Measurements from ENCODE around the gene CAP2. TPM values are rescaled to one million over a fixed set of nuclear protein-coding genes. Genes with fewer than 3 reads are reported as not detected.

CAP2 gene
- total RNA-seq, 1 experiment from 2014 or later, result 37.0 TPM

DNA sequence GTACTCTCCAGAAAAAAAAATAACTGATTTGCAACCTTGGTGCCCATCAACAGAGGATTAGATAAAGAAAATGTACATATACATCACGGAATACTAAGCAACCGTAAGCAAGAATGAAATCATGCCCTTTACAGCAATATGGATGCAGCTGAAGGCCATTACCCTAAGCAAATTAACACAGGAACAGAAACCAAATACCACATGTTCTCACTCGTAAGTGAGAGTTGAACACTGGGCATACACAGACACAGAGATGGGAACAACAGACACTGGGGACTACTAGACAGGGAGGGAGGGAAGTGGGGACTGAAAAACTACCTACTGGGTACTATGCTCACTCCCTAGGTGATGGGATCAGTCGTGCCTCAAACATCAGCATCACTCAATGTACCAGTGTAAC is 32.8 kb upstream of the CAP2 start:
- no peak overlapping the region for H3K27ac ChIP-seq (ENCODE audit: low read length)
- H3K9me3 ChIP-seq (ENCODE audit: control insufficient read depth, insufficient read depth, low read depth, low read length), result no peaks in the 10 kb centered on the region
- H3K36me3 ChIP-seq (ENCODE audit: control insufficient read depth, insufficient read depth, low read length), result no peaks in the 10 kb centered on the region
- ATAC-seq (no peak), DNase-seq (ENCODE audit: low read depth, low spot score) (no peak)
- no peak for TF ChIP-seq POLR2AphosphoS5 (IDR thresholded peaks at IDR 0.05; ENCODE audit: low read depth, low read length)
- no peak for TF ChIP-seq TCF7L2 (IDR thresholded peaks at IDR 0.05; ENCODE audit: low read depth, low read length)
- TF ChIP-seq, protein P1, sequence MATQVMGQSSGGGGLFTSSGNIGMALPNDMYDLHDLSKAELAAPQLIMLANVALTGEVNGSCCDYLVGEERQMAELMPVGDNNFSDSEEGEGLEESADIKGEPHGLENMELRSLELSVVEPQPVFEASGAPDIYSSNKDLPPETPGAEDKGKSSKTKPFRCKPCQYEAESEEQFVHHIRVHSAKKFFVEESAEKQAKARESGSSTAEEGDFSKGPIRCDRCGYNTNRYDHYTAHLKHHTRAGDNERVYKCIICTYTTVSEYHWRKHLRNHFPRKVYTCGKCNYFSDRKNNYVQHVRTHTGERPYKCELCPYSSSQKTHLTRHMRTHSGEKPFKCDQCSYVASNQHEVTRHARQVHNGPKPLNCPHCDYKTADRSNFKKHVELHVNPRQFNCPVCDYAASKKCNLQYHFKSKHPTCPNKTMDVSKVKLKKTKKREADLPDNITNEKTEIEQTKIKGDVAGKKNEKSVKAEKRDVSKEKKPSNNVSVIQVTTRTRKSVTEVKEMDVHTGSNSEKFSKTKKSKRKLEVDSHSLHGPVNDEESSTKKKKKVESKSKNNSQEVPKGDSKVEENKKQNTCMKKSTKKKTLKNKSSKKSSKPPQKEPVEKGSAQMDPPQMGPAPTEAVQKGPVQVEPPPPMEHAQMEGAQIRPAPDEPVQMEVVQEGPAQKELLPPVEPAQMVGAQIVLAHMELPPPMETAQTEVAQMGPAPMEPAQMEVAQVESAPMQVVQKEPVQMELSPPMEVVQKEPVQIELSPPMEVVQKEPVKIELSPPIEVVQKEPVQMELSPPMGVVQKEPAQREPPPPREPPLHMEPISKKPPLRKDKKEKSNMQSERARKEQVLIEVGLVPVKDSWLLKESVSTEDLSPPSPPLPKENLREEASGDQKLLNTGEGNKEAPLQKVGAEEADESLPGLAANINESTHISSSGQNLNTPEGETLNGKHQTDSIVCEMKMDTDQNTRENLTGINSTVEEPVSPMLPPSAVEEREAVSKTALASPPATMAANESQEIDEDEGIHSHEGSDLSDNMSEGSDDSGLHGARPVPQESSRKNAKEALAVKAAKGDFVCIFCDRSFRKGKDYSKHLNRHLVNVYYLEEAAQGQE (IDR thresholded peaks at IDR 0.05; ENCODE audit: insufficient read depth in 1 of 2, low read depth in 2 of 2, low read length in 1 of 2), result no peak
- TF ChIP-seq, protein P2, sequence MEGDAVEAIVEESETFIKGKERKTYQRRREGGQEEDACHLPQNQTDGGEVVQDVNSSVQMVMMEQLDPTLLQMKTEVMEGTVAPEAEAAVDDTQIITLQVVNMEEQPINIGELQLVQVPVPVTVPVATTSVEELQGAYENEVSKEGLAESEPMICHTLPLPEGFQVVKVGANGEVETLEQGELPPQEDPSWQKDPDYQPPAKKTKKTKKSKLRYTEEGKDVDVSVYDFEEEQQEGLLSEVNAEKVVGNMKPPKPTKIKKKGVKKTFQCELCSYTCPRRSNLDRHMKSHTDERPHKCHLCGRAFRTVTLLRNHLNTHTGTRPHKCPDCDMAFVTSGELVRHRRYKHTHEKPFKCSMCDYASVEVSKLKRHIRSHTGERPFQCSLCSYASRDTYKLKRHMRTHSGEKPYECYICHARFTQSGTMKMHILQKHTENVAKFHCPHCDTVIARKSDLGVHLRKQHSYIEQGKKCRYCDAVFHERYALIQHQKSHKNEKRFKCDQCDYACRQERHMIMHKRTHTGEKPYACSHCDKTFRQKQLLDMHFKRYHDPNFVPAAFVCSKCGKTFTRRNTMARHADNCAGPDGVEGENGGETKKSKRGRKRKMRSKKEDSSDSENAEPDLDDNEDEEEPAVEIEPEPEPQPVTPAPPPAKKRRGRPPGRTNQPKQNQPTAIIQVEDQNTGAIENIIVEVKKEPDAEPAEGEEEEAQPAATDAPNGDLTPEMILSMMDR (IDR thresholded peaks at IDR 0.05), result no peak
- no peak for TF ChIP-seq SIN3A (IDR thresholded peaks at IDR 0.05; ENCODE audit: borderline replicate concordance, insufficient read depth, low read depth, low read length)
- CTCF ChIA-PET, result no interaction called here
- intact Hi-C loops (cut with micrococcal nuclease; ENCODE audit: unreplicated experiment), result no loop called here
- no peaks in the 10 kb centered on the region for H3K4me1 ChIP-seq (ENCODE audit: control insufficient read depth, insufficient read depth, low read length)
- POLR2A ChIA-PET, result no interaction called here
- no peaks in the 10 kb centered on the region for H3K27me3 ChIP-seq (ENCODE audit: control insufficient read depth, insufficient read depth, low read length)
- BruUV-seq (replicated peaks), result no TSS peak
- in situ Hi-C loops (cut with HindIII; ENCODE audit: low pct_unique_long_range_greater_than_20kb, low sequenced_read_pairs), result no loop called here
- no peak overlapping the region for H3K4me3 ChIP-seq (ENCODE audit: low read depth in 2 of 2, low read length in 2 of 2)

DNA sequence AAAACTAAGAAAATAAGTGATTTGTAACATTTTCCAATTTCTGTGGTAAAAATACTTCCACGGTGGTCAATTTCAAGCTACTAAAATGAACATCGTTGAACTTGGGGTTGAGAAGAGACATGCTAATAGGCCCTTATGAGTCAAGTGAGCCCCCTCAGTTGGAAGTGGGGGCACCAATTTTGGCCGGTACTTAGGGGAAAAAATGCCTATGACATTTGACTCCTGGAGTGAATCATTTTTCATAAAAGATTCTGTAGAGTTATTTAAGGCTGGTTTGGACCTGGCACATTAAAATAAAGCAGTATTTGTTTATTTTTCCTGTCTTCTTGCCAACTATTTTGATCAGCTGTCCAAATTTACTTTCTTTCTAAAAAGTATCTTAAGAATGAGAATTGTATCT is 32.4 kb upstream of the CAP2 start:
- no peak for DNase-seq (ENCODE audit: low read depth, low spot score)
- H3K27me3 ChIP-seq (ENCODE audit: control insufficient read depth, insufficient read depth, low read length), result no peaks in the 10 kb centered on the region
- ATAC-seq, result no peak
- in situ Hi-C loops (cut with HindIII; ENCODE audit: low pct_unique_long_range_greater_than_20kb, low sequenced_read_pairs) (no loop called here), intact Hi-C loops (cut with micrococcal nuclease; ENCODE audit: unreplicated experiment) (no loop called here)
- H3K27ac ChIP-seq (ENCODE audit: low read length), result no peak overlapping the region
- CTCF ChIA-PET, result no interaction called here
- H3K9me3 ChIP-seq (ENCODE audit: control insufficient read depth, insufficient read depth, low read depth, low read length), result no peaks in the 10 kb centered on the region
- POLR2A ChIA-PET, result no interaction called here
- no TSS peak for BruUV-seq (replicated peaks)
- no peak for TF ChIP-seq POLR2AphosphoS5 (IDR thresholded peaks at IDR 0.05; ENCODE audit: low read depth, low read length)
- TF ChIP-seq, protein P1 (IDR thresholded peaks at IDR 0.05; ENCODE audit: insufficient read depth in 1 of 2, low read depth in 2 of 2, low read length in 1 of 2), result no peak
- TF ChIP-seq, protein P2 (IDR thresholded peaks at IDR 0.05), result no peak
- TF ChIP-seq TCF7L2 (IDR thresholded peaks at IDR 0.05; ENCODE audit: low read depth, low read length), result no peak
- TF ChIP-seq SIN3A (IDR thresholded peaks at IDR 0.05; ENCODE audit: borderline replicate concordance, insufficient read depth, low read depth, low read length), result no peak
- H3K36me3 ChIP-seq (ENCODE audit: control insufficient read depth, insufficient read depth, low read length), result no peaks in the 10 kb centered on the region
- no peak overlapping the region for H3K4me3 ChIP-seq (ENCODE audit: low read depth in 2 of 2, low read length in 2 of 2)
- H3K4me1 ChIP-seq (ENCODE audit: control insufficient read depth, insufficient read depth, low read length), result no peaks in the 10 kb centered on the region
